SU-DHL-6 (cell line): ENCODE results near the gene TRIM36.

Experiments used
- H2AFZ ChIP-seq: fragments of 200-600 bp; sonication (generic); 2 replicates; pipeline ENCODE4 v1.6.1; 2014; ENCODE audit warnings: low read depth, mild to moderate bottlenecking, moderate library complexity, mixed read lengths, antibody characterized with exemption, low read length; ENCODE audit not compliant: severe bottlenecking
- H3F3A ChIP-seq: fragments of 200-600 bp; shearing (Covaris generic); 2 replicates; pipeline ENCODE4 v1.6.0; 2016; ENCODE audit warnings: antibody characterized with exemption, mild to moderate bottlenecking; ENCODE audit not compliant: insufficient read depth
- H3K27ac ChIP-seq: fragments of 200-600 bp; sonication (generic); 2 replicates; pipeline ENCODE4 v1.5.1; 2016; ENCODE audit warnings: low read depth, mild to moderate bottlenecking, low read length, moderate library complexity, mixed read lengths
- H3K27me3 ChIP-seq: fragments of 200-600 bp; sonication (generic), shearing (Covaris generic); 2 replicates; pipeline ENCODE4 v1.6.0; 2014; ENCODE audit warnings: mild to moderate bottlenecking, low read length
- H3K36me3 ChIP-seq: fragments of 200-600 bp; sonication (generic); 2 replicates; pipeline ENCODE4 v1.6.1; 2014; ENCODE audit warnings: mild to moderate bottlenecking, low read length, mixed read lengths
- H3K4me2 ChIP-seq: fragments of 300-600, 200-600 bp; shearing (Covaris generic), sonication (generic); 2 replicates; pipeline ENCODE4 v1.6.0; 2014; ENCODE audit warnings: low read length, low read depth, mild to moderate bottlenecking; ENCODE audit not compliant: poor library complexity, severe bottlenecking
- H3K4me3 ChIP-seq: fragments of 200-600 bp; sonication (generic); 2 replicates; pipeline ENCODE4 v1.5.1; 2014; ENCODE audit warnings: antibody characterized with exemption, low read length, mild to moderate bottlenecking, mixed read lengths; ENCODE audit not compliant: insufficient read depth, poor library complexity, severe bottlenecking
- H3K79me2 ChIP-seq: fragments of 200-600 bp; sonication (generic); 2 replicates; pipeline ENCODE4 v1.6.1; 2014; ENCODE audit warnings: mild to moderate bottlenecking, low read length, moderate library complexity; ENCODE audit not compliant: insufficient read depth
- H3K9ac ChIP-seq: fragments of 200-600 bp; sonication (generic); 2 replicates; pipeline ENCODE4 v1.7.0; 2014; ENCODE audit warnings: mild to moderate bottlenecking, low read length
- H3K9me2 ChIP-seq: fragments of 200-600 bp; sonication (generic); replicated peaks from 2 replicates; pipeline ENCODE4 v1.6.1; 2014; ENCODE audit warnings: low read length; ENCODE audit not compliant: insufficient read depth
- H3K9me3 ChIP-seq: fragments of 200-600 bp; sonication (generic); 2 replicates; pipeline ENCODE4 v1.6.1; 2014; ENCODE audit warnings: low read length, mixed read lengths; ENCODE audit not compliant: insufficient read depth
- H4K20me1 ChIP-seq: fragments of 200-600 bp; sonication (generic); 2 replicates; pipeline ENCODE4 v1.6.1; 2014; ENCODE audit warnings: low read depth, mild to moderate bottlenecking, antibody characterized with exemption, low read length, moderate library complexity, mixed read lengths
- EZH2phosphoT487 ChIP-seq: fragments of 200-600 bp; sonication (generic), shearing (Covaris generic); conservative IDR thresholded peaks from 2 replicates; pipeline ENCODE4 v1.6.1; 2018; ENCODE audit warnings: mild to moderate bottlenecking, antibody characterized with exemption, low read length, moderate library complexity, mixed read lengths
- TF ChIP-seq, protein P1 (sequence below): fragments of 200-600 bp; sonication (generic); IDR thresholded peaks from one replicate; pipeline ENCODE4 v1.5.1; 2017; ENCODE audit warnings: antibody characterized with exemption, mild to moderate bottlenecking, low read length, moderate library complexity; ENCODE audit not compliant: insufficient read depth, poor library complexity, severe bottlenecking

The TRIM36 gene

DNA sequence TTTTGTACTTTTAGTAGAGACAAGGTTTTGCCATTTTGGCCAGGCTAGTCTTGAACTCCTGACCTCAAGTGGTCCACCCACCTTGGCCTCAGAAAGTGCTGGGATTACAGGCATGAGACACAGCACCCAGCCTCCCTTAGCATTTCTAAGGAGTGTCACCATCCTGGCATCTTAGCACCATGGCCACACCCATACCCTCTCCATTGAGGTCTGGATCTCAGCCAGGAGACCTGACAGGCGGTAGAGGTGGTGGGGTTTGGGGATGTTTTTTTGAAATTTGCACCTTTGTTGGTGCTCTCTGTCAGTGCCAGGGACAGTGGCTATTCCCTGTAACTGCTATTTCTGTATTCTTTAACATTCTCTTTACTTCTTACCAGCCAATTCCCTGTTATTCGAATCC lies 72.5 kb downstream of the TRIM36 start:
- Histone ChIP-seq H3K9ac (no peak overlapping the region), H3K4me2 (no peak overlapping the region), H3K9me3 (no peaks in the 10 kb centered on the region), H3K27me3 (no peaks in the 10 kb centered on the region), H2AFZ (no peak overlapping the region), H4K20me1 (no peaks in the 10 kb centered on the region), H3K27ac (no peak overlapping the region), H3K36me3 (no peaks in the 10 kb centered on the region), H3F3A (no peaks in the 10 kb centered on the region), H3K4me3 (no peak overlapping the region), H3K9me2 (no peaks in the 10 kb centered on the region), H3K79me2 (no peaks in the 10 kb centered on the region)
- TF ChIP-seq, protein P1, sequence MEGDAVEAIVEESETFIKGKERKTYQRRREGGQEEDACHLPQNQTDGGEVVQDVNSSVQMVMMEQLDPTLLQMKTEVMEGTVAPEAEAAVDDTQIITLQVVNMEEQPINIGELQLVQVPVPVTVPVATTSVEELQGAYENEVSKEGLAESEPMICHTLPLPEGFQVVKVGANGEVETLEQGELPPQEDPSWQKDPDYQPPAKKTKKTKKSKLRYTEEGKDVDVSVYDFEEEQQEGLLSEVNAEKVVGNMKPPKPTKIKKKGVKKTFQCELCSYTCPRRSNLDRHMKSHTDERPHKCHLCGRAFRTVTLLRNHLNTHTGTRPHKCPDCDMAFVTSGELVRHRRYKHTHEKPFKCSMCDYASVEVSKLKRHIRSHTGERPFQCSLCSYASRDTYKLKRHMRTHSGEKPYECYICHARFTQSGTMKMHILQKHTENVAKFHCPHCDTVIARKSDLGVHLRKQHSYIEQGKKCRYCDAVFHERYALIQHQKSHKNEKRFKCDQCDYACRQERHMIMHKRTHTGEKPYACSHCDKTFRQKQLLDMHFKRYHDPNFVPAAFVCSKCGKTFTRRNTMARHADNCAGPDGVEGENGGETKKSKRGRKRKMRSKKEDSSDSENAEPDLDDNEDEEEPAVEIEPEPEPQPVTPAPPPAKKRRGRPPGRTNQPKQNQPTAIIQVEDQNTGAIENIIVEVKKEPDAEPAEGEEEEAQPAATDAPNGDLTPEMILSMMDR = no peak
- TF ChIP-seq EZH2phosphoT487 = no peak

DNA sequence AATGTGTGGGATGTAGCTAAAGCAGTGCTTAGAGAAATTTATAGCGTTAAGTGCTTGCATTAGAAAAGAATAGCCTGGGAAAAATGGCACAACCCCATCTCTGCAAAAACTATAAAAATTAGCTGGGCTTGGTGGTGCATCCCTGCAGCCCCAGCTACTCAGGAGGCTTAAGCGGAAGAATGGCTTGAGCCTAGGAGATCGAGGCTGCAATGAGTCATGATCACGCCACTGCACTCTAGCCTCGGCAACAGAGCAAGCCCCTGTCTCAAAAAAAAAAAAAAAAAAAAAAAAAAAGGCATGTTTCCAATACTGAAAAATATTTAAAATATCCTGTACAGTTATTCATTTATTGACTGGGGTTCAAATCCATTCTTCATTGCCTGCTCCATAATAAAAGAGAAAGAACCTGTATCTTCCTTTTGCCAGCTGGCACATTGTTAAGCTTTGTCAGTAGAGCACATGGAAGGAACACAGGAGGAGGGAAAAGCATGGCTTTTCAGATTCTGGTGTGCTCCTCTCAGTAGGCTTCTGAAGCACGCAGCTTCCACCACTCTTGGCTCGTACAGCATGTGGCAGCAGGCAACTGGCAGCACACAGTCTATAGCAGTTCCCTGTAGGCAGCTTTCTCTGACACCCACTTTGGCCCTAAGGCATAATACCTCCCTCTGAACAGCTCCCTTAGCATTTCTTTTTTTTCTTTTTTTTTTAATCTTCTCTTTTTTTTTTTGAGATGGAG lies 73.5 kb downstream of the TRIM36 start:
- no peak overlapping the region for H3K4me3 ChIP-seq
- H3K9ac ChIP-seq = no peak overlapping the region
- H4K20me1 ChIP-seq = no peaks in the 10 kb centered on the region
- H2AFZ ChIP-seq = no peak overlapping the region
- no peaks in the 10 kb centered on the region for H3K9me3 ChIP-seq
- TF ChIP-seq, protein P1 = no peak
- no peak for TF ChIP-seq EZH2phosphoT487
- no peak overlapping the region for H3K27ac ChIP-seq
- H3K79me2 ChIP-seq = no peaks in the 10 kb centered on the region
- no peaks in the 10 kb centered on the region for H3K9me2 ChIP-seq
- no peaks in the 10 kb centered on the region for H3K27me3 ChIP-seq
- no peaks in the 10 kb centered on the region for H3F3A ChIP-seq
- no peaks in the 10 kb centered on the region for H3K36me3 ChIP-seq
- no peak overlapping the region for H3K4me2 ChIP-seq

DNA sequence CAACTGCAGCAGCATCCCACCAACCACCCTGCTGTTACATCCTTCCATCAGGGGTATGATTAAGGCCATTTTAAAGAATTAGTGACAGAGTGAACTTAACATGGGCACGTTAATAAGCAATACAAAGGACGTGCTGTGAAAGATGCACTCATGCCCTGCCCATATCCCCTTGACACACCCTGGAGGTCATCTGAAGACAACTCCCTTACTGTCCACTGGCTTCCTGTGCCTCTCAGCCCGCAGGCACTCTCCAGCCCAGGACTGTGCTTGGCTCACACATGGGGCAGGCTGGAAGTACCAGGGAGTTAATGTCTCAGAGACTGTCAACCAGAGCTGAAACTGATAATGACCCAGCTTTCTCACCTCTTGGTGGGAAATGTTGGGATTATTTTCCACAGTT lies 81.8 kb downstream of the TRIM36 start:
- no peaks in the 10 kb centered on the region for H3K27me3 ChIP-seq
- H4K20me1 ChIP-seq = no peaks in the 10 kb centered on the region
- H3K36me3 ChIP-seq = no peaks in the 10 kb centered on the region
- H3K4me3 ChIP-seq = no peak overlapping the region
- no peak overlapping the region for H3K27ac ChIP-seq
- H3K9me3 ChIP-seq = no peaks in the 10 kb centered on the region
- H3K9ac ChIP-seq = no peak overlapping the region
- H3K4me2 ChIP-seq = no peak overlapping the region
- H3K79me2 ChIP-seq = no peaks in the 10 kb centered on the region
- H2AFZ ChIP-seq = no peak overlapping the region
- no peaks in the 10 kb centered on the region for H3F3A ChIP-seq
- H3K9me2 ChIP-seq = no peaks in the 10 kb centered on the region
- TF ChIP-seq, protein P1 = no peak
- no peak for TF ChIP-seq EZH2phosphoT487
